D721Med (cell line): Measurements from ENCODE around the gene WIPF2.

ENCODE experiments used
- DNase-seq: peaks from one replicate; pipeline ENCODE4 v3.0.0; 2011; ENCODE audit warnings: low spot score; ENCODE audit not compliant: insufficient read length
- FAIRE-seq: peaks from 2 replicates; lab custom pipeline; 2011; peaks lifted over from hg19 to GRCh38; lab: Jason Lieb, UNC
- CTCF ChIP-seq: IDR thresholded peaks from 2 replicates; pipeline ENCODE4 v1.5.1; 2012; ENCODE audit warnings: mild to moderate bottlenecking, control low read depth; ENCODE audit not compliant: insufficient read depth; ENCODE audit errors: missing control alignments

The WIPF2 gene

GRCh38 chr17:40320756-40321523 lies 101.8 kb downstream of the WIPF2 start:
- FAIRE-seq: no peak
- no peak for TF ChIP-seq CTCF
- DNase-seq: no peak

DNA sequence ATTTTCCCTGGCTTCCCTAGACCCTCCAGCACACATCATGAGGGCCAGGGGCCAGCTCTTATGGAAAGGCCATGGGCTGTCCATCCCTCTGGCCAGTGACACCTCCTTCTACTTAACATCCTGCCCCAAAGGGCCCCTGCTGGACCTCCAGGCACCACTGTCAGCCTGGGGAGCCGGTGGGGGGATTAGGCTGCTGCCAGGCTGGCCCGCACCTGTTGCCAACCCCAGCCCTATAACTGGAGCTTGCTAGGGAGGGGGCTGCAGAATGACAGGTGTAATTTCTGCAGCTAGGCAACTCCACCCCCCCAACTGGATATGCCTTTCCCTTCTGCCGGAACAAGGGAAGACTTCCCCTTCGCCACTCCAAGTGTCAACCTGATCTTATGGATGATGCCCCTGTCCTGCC lies 102.4 kb downstream of the WIPF2 start:
- FAIRE-seq: no peak

DNA sequence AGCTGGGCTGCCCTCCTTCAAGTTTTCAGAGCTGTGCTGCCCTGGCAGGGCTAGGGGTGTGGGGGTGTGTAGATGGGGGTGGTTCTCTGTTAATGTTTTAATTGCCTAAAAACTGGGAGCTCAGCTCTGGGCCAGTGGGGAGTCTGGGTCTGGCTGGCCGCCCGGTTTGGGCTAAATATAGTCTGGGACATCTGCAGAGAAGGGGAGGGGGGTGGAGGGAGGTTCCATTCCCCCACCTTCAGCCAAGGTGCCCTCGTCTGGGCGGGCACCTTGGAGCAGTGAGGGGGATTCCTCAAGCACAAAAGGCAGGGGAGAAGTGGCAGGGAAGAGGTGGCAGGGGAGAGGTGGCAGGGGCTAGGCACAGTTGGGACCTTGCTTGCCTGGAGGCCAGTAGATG lies 102.9 kb downstream of the WIPF2 start:
- FAIRE-seq: no peak
- DNase-seq: no peak
- TF ChIP-seq CTCF: no peak

More for the DNA sequence above, 102.4 kb downstream of the WIPF2 start:
- DNase-seq: no peak
- TF ChIP-seq CTCF: no peak

DNA sequence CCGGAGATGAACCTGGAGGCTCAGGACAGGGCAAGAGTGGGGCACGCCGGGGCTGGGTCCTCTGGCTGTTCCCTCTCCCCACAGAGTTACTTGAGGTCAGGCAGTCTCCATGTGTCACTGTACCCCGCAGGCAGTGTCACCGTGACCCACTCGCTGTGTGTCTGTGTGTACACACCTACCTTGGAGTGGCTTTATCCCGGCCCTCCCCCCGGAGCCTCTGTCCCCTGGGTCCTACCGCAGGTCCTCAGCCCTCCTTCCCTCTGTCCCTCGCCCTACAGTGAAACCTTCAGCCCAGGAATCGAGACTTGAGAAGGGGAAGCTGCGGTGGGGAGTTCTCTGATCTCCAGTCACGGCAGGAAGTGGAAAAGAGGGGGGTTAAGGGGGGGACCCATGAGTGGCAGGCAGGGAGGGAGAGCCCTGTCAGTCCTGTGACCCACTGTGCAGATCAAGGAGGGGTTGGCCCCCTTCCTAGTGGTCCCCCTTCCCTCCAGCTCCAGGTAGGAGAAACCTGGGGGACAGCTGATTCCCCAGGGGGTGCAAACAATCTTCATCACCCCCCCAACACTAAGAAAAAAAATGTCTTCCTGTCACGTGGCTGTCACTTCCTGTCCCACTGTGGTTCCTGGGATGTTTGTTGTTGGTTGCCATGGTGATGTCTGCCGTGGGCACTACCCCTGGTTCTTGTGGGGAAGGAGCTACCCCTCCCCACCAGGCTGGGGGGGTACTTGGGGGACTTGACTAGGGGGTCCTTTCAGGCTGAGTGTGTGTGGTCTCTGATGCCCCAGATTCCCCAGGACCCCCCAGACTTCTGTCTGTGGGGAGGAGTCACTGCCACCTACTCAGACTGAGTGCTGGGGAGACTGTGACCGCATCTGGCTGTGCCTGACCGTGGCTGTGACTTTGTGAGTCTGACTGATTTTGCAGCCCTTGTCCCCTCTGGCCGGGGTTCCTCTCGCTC lies 103.5 kb downstream of the WIPF2 start:
- FAIRE-seq: no peak
- no peak for DNase-seq
- no peak for TF ChIP-seq CTCF

DNA sequence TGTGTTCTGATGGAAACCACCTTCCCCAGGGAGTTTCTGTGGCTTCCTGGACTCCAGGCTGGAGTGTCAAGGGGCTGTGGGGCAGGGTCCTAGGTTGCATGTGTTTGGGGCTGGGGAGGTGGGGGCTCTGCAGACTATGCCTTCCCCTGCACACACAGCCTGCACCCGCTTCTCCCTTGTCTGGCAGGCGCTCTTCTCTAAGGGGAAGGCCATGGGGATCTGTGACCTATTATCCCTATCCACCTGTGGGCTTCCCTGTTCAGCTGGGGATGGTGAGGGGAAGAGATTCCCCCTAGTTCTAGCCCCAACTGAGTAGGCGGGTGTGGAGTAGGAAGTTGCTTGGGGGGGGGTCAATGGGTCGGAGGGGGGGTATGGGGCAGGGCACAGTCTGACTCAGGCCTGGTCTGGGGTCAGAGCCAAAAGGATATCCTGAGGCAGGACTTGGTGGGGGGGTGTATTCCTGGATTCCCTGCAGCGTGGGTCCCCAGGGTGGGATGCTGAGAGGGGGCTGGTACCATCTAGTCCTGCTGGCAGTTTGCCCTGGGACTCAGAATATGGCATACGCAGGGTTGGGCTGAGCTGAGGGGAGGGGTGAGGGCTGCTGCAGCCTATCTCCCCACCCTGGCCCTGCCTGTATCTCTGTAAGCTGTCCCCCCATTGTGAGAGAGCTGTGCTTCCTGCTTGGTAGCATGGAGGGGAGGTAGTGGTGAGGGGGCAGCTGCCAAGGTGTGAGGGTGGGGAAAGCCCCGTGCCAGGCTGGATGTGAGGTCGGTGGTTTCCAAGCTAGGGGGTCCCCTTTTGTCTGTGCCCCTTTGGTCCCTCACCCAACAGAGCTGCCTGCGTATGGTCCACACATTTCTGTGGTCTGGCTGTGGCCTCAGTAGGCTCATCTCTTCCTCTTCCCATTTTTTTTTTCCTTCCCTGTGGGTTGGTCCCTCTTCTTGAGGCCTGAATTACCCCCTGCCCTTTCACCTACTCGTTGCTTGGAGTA lies 104.6 kb downstream of the WIPF2 start:
- no peak for DNase-seq
- no peak for FAIRE-seq
- no peak for TF ChIP-seq CTCF

DNA sequence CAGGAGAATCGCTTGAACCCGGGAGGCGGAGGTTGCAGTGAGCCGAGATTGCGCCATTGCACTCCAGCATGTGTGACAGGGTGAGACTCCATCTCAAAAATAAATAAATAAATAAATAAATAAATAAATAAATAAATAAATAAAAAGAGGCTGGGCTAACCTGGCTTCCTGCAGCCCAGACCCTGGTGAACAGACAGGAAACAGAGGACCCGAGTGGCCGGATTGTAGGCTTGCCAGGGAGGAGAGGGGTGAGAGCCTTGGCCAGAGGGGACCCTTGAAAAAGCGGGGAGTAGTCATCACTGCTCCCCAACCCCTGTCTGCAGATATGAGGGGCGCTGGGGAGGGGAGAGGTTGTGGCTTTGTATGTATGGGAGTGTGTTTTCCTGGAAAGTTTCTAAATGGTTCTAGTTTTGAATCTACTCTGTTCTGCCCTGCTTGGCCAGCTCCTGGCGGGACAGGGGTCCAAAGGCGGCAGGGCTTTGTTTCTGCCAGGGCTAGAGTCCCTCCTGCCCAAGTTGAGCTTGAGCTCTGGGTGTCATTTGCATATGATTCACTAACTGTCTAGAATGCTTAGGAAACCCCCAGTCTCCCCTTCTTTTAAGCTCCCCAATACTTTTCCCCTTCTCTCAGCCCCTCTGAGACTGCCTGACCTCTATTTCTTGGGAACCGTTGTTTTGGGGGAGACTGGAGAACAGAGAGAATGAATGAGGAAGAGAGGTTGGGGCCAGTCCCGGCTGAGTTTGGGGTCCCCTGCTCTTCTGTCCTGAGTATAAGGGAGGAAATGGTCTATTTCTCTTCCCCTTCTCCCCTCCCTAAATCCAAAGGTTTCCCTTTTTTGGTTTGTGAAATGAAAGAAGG lies 106.3 kb downstream of the WIPF2 start:
- TF ChIP-seq CTCF: no peak
- FAIRE-seq (no peak), DNase-seq (no peak)
